GM19395 (cell line): ENCODE measurements around the gene TTN.
"Not testable (repeated sequence)": the region's sequence is repeated elsewhere in the genome, so short reads cannot be mapped to it uniquely, and the experiment has no call there.

Source experiments
- ATAC-seq: cut with Tn5 transposase; IDR thresholded peaks from one replicate; pipeline ENCODE4 v1.9.1; 2021; ENCODE audit warnings: mild to moderate bottlenecking, moderate library complexity; ENCODE audit not compliant: unreplicated experiment

TTN gene

GRCh38 chr2:178676046-178676445 is 131.2 kb downstream of the TTN start:
- ATAC-seq = no peak

- ATAC-seq = no peak
These were observed 133.1 kb downstream of the TTN start for GRCh38 chr2:178674122-178674521.

GRCh38 chr2:178666458-178666857 is 140.8 kb downstream of the TTN start:
- no peak for ATAC-seq

- not testable (repeated sequence) for ATAC-seq
These were observed 148.7 kb downstream of the TTN start for GRCh38 chr2:178658480-178658879.

- no peak for ATAC-seq
These were observed 156.7 kb downstream of the TTN start for GRCh38 chr2:178650554-178650953.

GRCh38 chr2:178644919-178645318 is 162.3 kb downstream of the TTN start:
- no peak for ATAC-seq

- ATAC-seq = no peak
These were observed 165.7 kb downstream of the TTN start for GRCh38 chr2:178641498-178641897.

GRCh38 chr2:178635897-178636296 is 171.3 kb downstream of the TTN start:
- no peak for ATAC-seq

- no peak for ATAC-seq
These were observed 174.5 kb downstream of the TTN start for GRCh38 chr2:178632729-178633128.

- ATAC-seq = no peak
These were observed 176.6 kb downstream of the TTN start for GRCh38 chr2:178630581-178630980.

GRCh38 chr2:178629463-178629862 is 177.8 kb downstream of the TTN start:
- ATAC-seq = no peak

GRCh38 chr2:178628605-178629004 is 178.6 kb downstream of the TTN start:
- ATAC-seq = no peak

GRCh38 chr2:178627401-178627800 is 179.8 kb downstream of the TTN start:
- ATAC-seq = no peak

- no peak for ATAC-seq
These were observed 191.3 kb downstream of the TTN start for GRCh38 chr2:178615969-178616368.

- no peak for ATAC-seq
These were observed 204.3 kb downstream of the TTN start for GRCh38 chr2:178602901-178603300.

- no peak for ATAC-seq
These were observed 214.6 kb downstream of the TTN start for GRCh38 chr2:178592655-178593054.

- no peak for ATAC-seq
These were observed 217.9 kb downstream of the TTN start for GRCh38 chr2:178589335-178589734.

- ATAC-seq = no peak
These were observed 222.6 kb downstream of the TTN start for GRCh38 chr2:178584666-178585065.

- no peak for ATAC-seq
These were observed 228.2 kb downstream of the TTN start for GRCh38 chr2:178579006-178579405.

- ATAC-seq = no peak
These were observed 232.4 kb downstream of the TTN start for GRCh38 chr2:178574789-178575188.

- ATAC-seq = no peak
These were observed 239.0 kb downstream of the TTN start for GRCh38 chr2:178568227-178568626.

GRCh38 chr2:178553047-178553446 is 254.2 kb downstream of the TTN start:
- no peak for ATAC-seq

GRCh38 chr2:178550352-178550751 is 256.9 kb downstream of the TTN start:
- ATAC-seq = peak; percentile 75

GRCh38 chr2:178542569-178542968 is 264.7 kb downstream of the TTN start:
- no peak for ATAC-seq
